Mesenchymal stem cell (in vitro differentiated cells and primary cell): ENCODE measurements around the gene KLRG1.

Experiments
- DNase-seq: peaks from one replicate; pipeline ENCODE4 v3.0.0-alpha.2; 2013
- H2AFZ ChIP-seq: one replicate; pipeline ENCODE4 v1.6.1; 2013; ENCODE audit warnings: low read depth, mild to moderate bottlenecking, control low read depth, inconsistent platforms, low read length, moderate library complexity
- H2AK5ac ChIP-seq: 2 replicates; pipeline ENCODE4 v1.6.1; 2013; ENCODE audit warnings: low read length, moderate library complexity, mild to moderate bottlenecking, inconsistent platforms; ENCODE audit not compliant: severe bottlenecking
- H2BK120ac ChIP-seq: one replicate; pipeline ENCODE4 v1.6.1; 2013; ENCODE audit warnings: low read depth, mild to moderate bottlenecking, inconsistent platforms, low read length, moderate library complexity
- H2BK12ac ChIP-seq, 2 experiments: one replicate each; pipeline ENCODE4 v1.6.1; 2013; ENCODE audit warnings: inconsistent platforms in 2 of 2, low read length in 2 of 2, mild to moderate bottlenecking in 2 of 2, moderate library complexity in 2 of 2, control low read depth in 1 of 2
- H2BK15ac ChIP-seq: one replicate; pipeline ENCODE4 v1.6.1; 2013; ENCODE audit warnings: mild to moderate bottlenecking, low read depth, inconsistent platforms; ENCODE audit not compliant: poor library complexity, severe bottlenecking
- H2BK5ac ChIP-seq: 2 replicates; pipeline ENCODE4 v1.6.1; 2013; ENCODE audit warnings: low read depth, mild to moderate bottlenecking, low read length, control low read depth, inconsistent platforms; ENCODE audit not compliant: poor library complexity, severe bottlenecking
- H3K14ac ChIP-seq, 2 experiments: one replicate each; pipeline ENCODE4 v1.6.1; 2013; ENCODE audit warnings: inconsistent platforms in 2 of 2, low read length in 2 of 2, control low read depth in 1 of 2, mild to moderate bottlenecking in 1 of 2, moderate library complexity in 1 of 2
- H3K18ac ChIP-seq, 2 experiments: one replicate each; pipeline ENCODE4 v1.6.1; 2013; ENCODE audit warnings: inconsistent platforms in 2 of 2, low read length in 2 of 2, control low read depth in 1 of 2, low read depth in 1 of 2, mild to moderate bottlenecking in 1 of 2
- H3K23ac ChIP-seq, 2 experiments: one replicate each; pipeline ENCODE4 v1.6.1; 2013; ENCODE audit warnings: inconsistent platforms in 2 of 2, low read length in 2 of 2, mild to moderate bottlenecking in 2 of 2, moderate library complexity in 2 of 2, control low read depth in 1 of 2
- H3K27ac ChIP-seq: 2 replicates; pipeline ENCODE4 v1.5.1; 2013; ENCODE audit warnings: mild to moderate bottlenecking, moderate library complexity, low read length, control low read depth, inconsistent platforms; ENCODE audit not compliant: poor library complexity, severe bottlenecking
- H3K27me3 ChIP-seq, 2 experiments: 2 replicates each; pipeline versions ENCODE4 v1.6.1 to v1.7.0; 2013; ENCODE audit warnings: low read length in 2 of 2, mild to moderate bottlenecking in 2 of 2, moderate library complexity in 2 of 2, control low read depth in 1 of 2, inconsistent platforms in 1 of 2; ENCODE audit not compliant: control insufficient read depth in 1 of 2, insufficient read depth in 1 of 2
- H3K36me3 ChIP-seq, 2 experiments: 2 replicates each; pipeline versions ENCODE4 v1.6.1 to v1.7.0; 2013; ENCODE audit warnings: low read length in 2 of 2, control low read depth in 1 of 2, inconsistent platforms in 1 of 2, low read depth in 1 of 2, mild to moderate bottlenecking in 1 of 2; ENCODE audit not compliant: insufficient read depth in 2 of 2, control insufficient read depth in 1 of 2
- H3K4ac ChIP-seq, 2 experiments: one replicate each; pipeline ENCODE4 v1.6.1; 2013; ENCODE audit warnings: inconsistent platforms in 2 of 2, low read length in 2 of 2, mild to moderate bottlenecking in 2 of 2, moderate library complexity in 2 of 2, control low read depth in 1 of 2, low read depth in 1 of 2
- H3K4me1 ChIP-seq: 2 replicates; pipeline ENCODE4 v1.6.1; 2013; ENCODE audit warnings: low read depth, low read length, control low read depth; ENCODE audit not compliant: control insufficient read depth, insufficient read depth
- H3K4me2 ChIP-seq: 2 replicates; pipeline ENCODE4 v1.6.1; 2013; ENCODE audit warnings: low read length, mild to moderate bottlenecking, inconsistent platforms; ENCODE audit not compliant: poor library complexity, severe bottlenecking
- H3K4me3 ChIP-seq, 2 experiments: 2 replicates each; pipeline versions ENCODE4 v1.5.1 to v1.7.0; 2013; ENCODE audit warnings: low read length in 2 of 2, mild to moderate bottlenecking in 2 of 2, control low read depth in 1 of 2, low read depth in 1 of 2; ENCODE audit not compliant: insufficient read depth in 1 of 2
- H3K79me1 ChIP-seq: replicated peaks from 2 replicates; pipeline ENCODE4 v1.6.1; 2013; ENCODE audit warnings: mild to moderate bottlenecking, control low read depth, low read length, inconsistent platforms; ENCODE audit not compliant: poor library complexity, severe bottlenecking
- H3K9ac ChIP-seq: 2 replicates; pipeline ENCODE4 v1.7.0; 2013; ENCODE audit warnings: mild to moderate bottlenecking, low read length, moderate library complexity
- H3K9me3 ChIP-seq: 2 replicates; pipeline ENCODE4 v1.7.0; 2013; ENCODE audit warnings: mild to moderate bottlenecking, low read length; ENCODE audit not compliant: control insufficient read depth
- H4K8ac ChIP-seq: one replicate; pipeline ENCODE4 v1.6.1; 2013; ENCODE audit warnings: inconsistent platforms, mild to moderate bottlenecking, low read length, moderate library complexity
- H4K91ac ChIP-seq: one replicate; pipeline ENCODE4 v1.6.1; 2013; ENCODE audit warnings: mild to moderate bottlenecking, low read length, inconsistent platforms
- WGBS: methylation state at CpG from one replicate; pipeline ENCODE4 v1.1.7; 2013; ENCODE audit warnings: mixed read lengths; 5-methylcytosine and 5-hydroxymethylcytosine counted together

The KLRG1 gene

GRCh38 chr12:9049520-9050133, 60.3 kb downstream of the KLRG1 start:
- Histone ChIP-seq H2AK5ac (no peak overlapping the region), H3K4ac (no peak overlapping the region), H3K23ac (no peak overlapping the region), H4K8ac (no peak overlapping the region), H3K27me3 (peaks cover 6 to 27% of the 10 kb centered on the region in 2 experiments), H3K9ac (no peak overlapping the region), H2BK12ac (no peak overlapping the region), H2BK5ac (no peak overlapping the region), H3K4me2 (no peak overlapping the region), H3K14ac (no peak overlapping the region), H3K79me1 (no peaks in the 10 kb centered on the region), H3K36me3 (no peaks in the 10 kb centered on the region), H3K4me3 (no peak overlapping the region), H3K27ac (no peak overlapping the region), H3K18ac (no peak overlapping the region), H3K9me3 (no peaks in the 10 kb centered on the region), H2AFZ (no peak overlapping the region), H4K91ac (no peak overlapping the region), H3K4me1 (no peaks in the 10 kb centered on the region), H2BK15ac (no peak overlapping the region), H2BK120ac (no peak overlapping the region)
- 40% methylated on average over 2 of the region's 6 CpGs for WGBS
- DNase-seq, result peak; percentile 61

GRCh38 chr12:9050521-9051157, 61.3 kb downstream of the KLRG1 start:
- WGBS, result 89% methylated on average over 15 of the region's 15 CpGs
- H4K91ac ChIP-seq, result no peak overlapping the region

DNA sequence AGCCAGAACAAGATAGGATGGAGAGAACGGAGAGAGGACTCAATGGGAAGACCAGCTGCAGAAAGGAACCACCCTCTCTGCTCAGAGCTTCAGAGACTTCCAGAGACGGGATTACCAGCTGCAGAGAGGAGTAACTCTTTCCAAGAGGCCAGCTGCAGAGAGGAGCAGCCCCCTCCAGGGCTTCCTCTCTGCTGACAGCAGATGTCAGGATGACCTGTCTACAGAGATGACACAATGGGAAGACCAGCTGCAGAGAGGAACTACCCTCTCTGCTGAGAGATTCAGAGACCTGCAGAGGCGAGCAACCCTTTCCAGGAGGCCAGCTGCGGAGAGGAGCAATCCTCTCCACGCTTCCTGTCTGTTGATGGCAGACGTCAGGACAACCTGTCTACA, 61.8 kb downstream of the KLRG1 start:
- Histone ChIP-seq H4K8ac (no peak overlapping the region), H3K36me3 (no peaks in the 10 kb centered on the region), H2BK5ac (no peak overlapping the region), H3K27ac (no peak overlapping the region), H3K9ac (no peak overlapping the region), H3K9me3 (no peaks in the 10 kb centered on the region), H3K23ac (no peak overlapping the region), H3K4ac (no peak overlapping the region), H2AK5ac (no peak overlapping the region), H3K4me1 (no peaks in the 10 kb centered on the region), H3K14ac (no peak overlapping the region), H3K79me1 (no peaks in the 10 kb centered on the region), H3K18ac (no peak overlapping the region), H3K4me2 (no peak overlapping the region), H3K4me3 (no peak overlapping the region), H2BK120ac (no peak overlapping the region), H3K27me3 (peaks cover 6 to 32% of the 10 kb centered on the region in 2 experiments), H2AFZ (no peak overlapping the region), H2BK12ac (no peak overlapping the region), H4K91ac (no peak overlapping the region), H2BK15ac (no peak overlapping the region)
- no peak for DNase-seq
- 60% methylated on average over 6 of the region's 6 CpGs for WGBS

More at GRCh38 chr12:9050521-9051157, 61.3 kb downstream of the KLRG1 start:
- no peak overlapping the region for H3K4me3 ChIP-seq
- H3K4ac ChIP-seq, result no peak overlapping the region
- no peak overlapping the region for H2AFZ ChIP-seq
- no peak overlapping the region for H2AK5ac ChIP-seq
- H3K18ac ChIP-seq, result no peak overlapping the region
- H2BK12ac ChIP-seq, result no peak overlapping the region
- DNase-seq, result no peak
- no peak overlapping the region for H3K27ac ChIP-seq
- H3K23ac ChIP-seq, result no peak overlapping the region
- no peak overlapping the region for H3K14ac ChIP-seq
- H3K27me3 ChIP-seq, result peaks cover 6 to 27% of the 10 kb centered on the region in 2 experiments
- H3K36me3 ChIP-seq, result no peaks in the 10 kb centered on the region
- no peak overlapping the region for H4K8ac ChIP-seq
- H3K4me1 ChIP-seq, result no peaks in the 10 kb centered on the region
- no peak overlapping the region for H2BK120ac ChIP-seq
- H3K4me2 ChIP-seq, result no peak overlapping the region
- no peaks in the 10 kb centered on the region for H3K9me3 ChIP-seq
- H2BK5ac ChIP-seq, result no peak overlapping the region
- no peaks in the 10 kb centered on the region for H3K79me1 ChIP-seq
- H3K9ac ChIP-seq, result no peak overlapping the region
- H2BK15ac ChIP-seq, result no peak overlapping the region

- H3K9me3 ChIP-seq, result no peaks in the 10 kb centered on the region
- H3K4ac ChIP-seq, result no peak overlapping the region
- no peak for DNase-seq
- no peak overlapping the region for H3K14ac ChIP-seq
- no peak overlapping the region for H2BK5ac ChIP-seq
- peaks cover 6 to 32% of the 10 kb centered on the region in 2 experiments for H3K27me3 ChIP-seq
- no peak overlapping the region for H3K4me3 ChIP-seq
- no peak overlapping the region for H3K9ac ChIP-seq
- no peaks in the 10 kb centered on the region for H3K4me1 ChIP-seq
- no peak overlapping the region for H2AFZ ChIP-seq
- H3K36me3 ChIP-seq, result no peaks in the 10 kb centered on the region
- H3K23ac ChIP-seq, result no peak overlapping the region
- H2BK120ac ChIP-seq, result no peak overlapping the region
- no peak overlapping the region for H2BK15ac ChIP-seq
- no peak overlapping the region for H3K4me2 ChIP-seq
- H2AK5ac ChIP-seq, result no peak overlapping the region
- H4K91ac ChIP-seq, result no peak overlapping the region
- H3K18ac ChIP-seq, result no peak overlapping the region
- H3K27ac ChIP-seq, result no peak overlapping the region
- WGBS, result no CpG with 5 or more reads among the region's 1 CpG
- no peak overlapping the region for H4K8ac ChIP-seq
- no peaks in the 10 kb centered on the region for H3K79me1 ChIP-seq
- no peak overlapping the region for H2BK12ac ChIP-seq
These were observed 63.3 kb downstream of the KLRG1 start for GRCh38 chr12:9052610-9053009.
